ENCODE data around the gene COX6B2. TPM values are rescaled to one million over a fixed set of nuclear protein-coding genes. Genes with fewer than 3 reads are reported as not detected.
A peak's percentile ranks its signal among the peaks of the same experiment; 100 is the strongest.

The COX6B2 gene
- total and polyA plus RNA-seq, 2 of the 8 experiments (the other 6 are each of a cell fraction or from before 2014, with no cell fraction given): 4.9 to 6.4 TPM

GRCh38 chr19:55304980-55305379, 49.5 kb downstream of the COX6B2 start:
- Histone ChIP-seq H3K9ac (replicated peaks in 1 of 4; ENCODE audit: extremely low read depth in 1 of 4, low read depth in 3 of 4, low read length in 3 of 4) (no peak overlapping the region), H3K14ac (ENCODE audit: insufficient read length) (no peak overlapping the region), H3K56ac (replicated peaks; ENCODE audit: insufficient read length, low read depth, low read length) (no peak overlapping the region), H3K23me2 (ENCODE audit: low read depth, low read length) (peaks cover 2% of the 10 kb centered on the region; the same call in 1 of the 2 replicates), H3K27ac (ENCODE audit: low read depth, low read length) (no peak overlapping the region), H4K8ac (ENCODE audit: extremely low read depth, insufficient read depth, low read length) (no peak overlapping the region), H2AFZ (ENCODE audit: low read length) (no peak overlapping the region), H3K23ac (ENCODE audit: insufficient read length) (no peak overlapping the region), H3K4me3 (ENCODE audit: extremely low read depth in 1 of 4, insufficient read depth in 2 of 4, low read depth in 3 of 4, low read length in 4 of 4) (no peak overlapping the region), H4K91ac (replicated peaks; ENCODE audit: insufficient read length, low read length) (no peak overlapping the region), H3K4ac (replicated peaks; ENCODE audit: insufficient read length, low read depth, low read length) (no peak overlapping the region), H4K20me1 (replicated peaks in 1 of 2; ENCODE audit: control insufficient read depth in 1 of 2, insufficient read depth in 2 of 2, low read length in 2 of 2) (peaks cover 0 to 5% of the 10 kb centered on the region in 2 experiments), H2BK5ac (ENCODE audit: low read depth, low read length) (no peak overlapping the region), H3K27me3 (replicated peaks in 1 of 4; ENCODE audit: control insufficient read depth in 3 of 4, extremely low read depth in 1 of 4, insufficient read depth in 3 of 4, low read length in 3 of 4) (no peaks in the 10 kb centered on the region), H3K18ac (ENCODE audit: extremely low read depth, low read length) (no peak overlapping the region), H2BK12ac (ENCODE audit: low read depth, low read length) (0 out of 2 replicates have a peak overlapping the region, but pooled peaks have one; percentile 2), H2AK5ac (ENCODE audit: low read depth, low read length) (no peak overlapping the region), H3K79me2 (ENCODE audit: control insufficient read depth in 1 of 2, insufficient read depth in 2 of 2, low read length in 2 of 2) (no peaks in the 10 kb centered on the region), H3K9me3 (ENCODE audit: insufficient read depth in 2 of 2, low read depth in 1 of 2, low read length in 1 of 2) (no peaks in the 10 kb centered on the region), H3K79me1 (ENCODE audit: low read depth, low read length) (no peaks in the 10 kb centered on the region; the same call in 1 of the 2 replicates), H4K5ac (ENCODE audit: insufficient read length, low read depth, low read length) (no peak overlapping the region), H2BK120ac (replicated peaks; ENCODE audit: low read depth, low read length) (no peak overlapping the region), H3K36me3 (ENCODE audit: control insufficient read depth in 2 of 4, insufficient read depth in 4 of 4, low read length in 3 of 4) (peaks cover 21 to 54% (median 39%) of the 10 kb centered on the region in 4 experiments), H2BK15ac (ENCODE audit: low read length) (no peak overlapping the region), H3K4me1 (replicated peaks in 1 of 4; ENCODE audit: control insufficient read depth in 3 of 4, insufficient read depth in 4 of 4, low read length in 3 of 4) (peaks cover 0 to 8% (median 3%) of the 10 kb centered on the region in 4 experiments; a peak in 3 of 7 replicates), H2BK20ac (ENCODE audit: low read length) (no peak overlapping the region), H3K4me2 (ENCODE audit: insufficient read depth in 1 of 2, low read depth in 2 of 2, low read length in 2 of 2) (no peak overlapping the region)
- TF ChIP-seq SIRT6 (IDR thresholded peaks at IDR 0.05; ENCODE audit: low read length) (no peak), ASH2L (IDR thresholded peaks at IDR 0.05; ENCODE audit: low read length) (no peak), EGR1 (IDR thresholded peaks at IDR 0.05; ENCODE audit: borderline replicate concordance, low read depth, low read length) (no peak), HDAC6 (IDR thresholded peaks at IDR 0.05; ENCODE audit: low read depth, low read length) (no peak), MAFK (IDR thresholded peaks at IDR 0.05; ENCODE audit: low read depth, low read length) (no peak), NRF1 (IDR thresholded peaks at IDR 0.05; ENCODE audit: low read depth, low read length) (no peak)
- no peak for FAIRE-seq
- 84% methylated on average over 14 of the region's 14 CpGs; no CpG with 5 or more reads in 1 of the 2 experiments for WGBS, 2 experiments (ENCODE audit: extremely low coverage in 1 of 2, insufficient coverage in 1 of 2, insufficient read length in 1 of 2, insufficient replicate concordance in 2 of 2, low coverage in 1 of 2, low lambda C conversion rate in 2 of 2, missing lambda C conversion rate in 1 of 2)
- ChIA-PET CTCF (ENCODE audit: partially characterized antibody) (interaction anchor here (0.9 kb wide), 1 partner anchor 145 kb away, joined by 3 read pairs; no protein-coding TSS in a partner anchor), POLR2A (ENCODE audit: partially characterized antibody) (interaction anchor here (0.5 to 1.7 kb wide), 6 partner anchors 12 to 102 kb away, joined by 3 read pairs; partner anchors contain the start of genes HSPBP1 and KMT5C)
- DNase-seq (ENCODE audit: low read depth in 1 of 2, low spot score in 2 of 2): peak in 1 of 2 experiments; percentile 71

All from H1 (cell line).